H1 (cell line): ENCODE measurements around the gene CRTC1. TPM values are rescaled to one million over a fixed set of nuclear protein-coding genes. Genes with fewer than 3 reads are reported as not detected.

Experiments
- CTCF ChIA-PET: fragments of 300-600 bp; sonication (Branson Sonifier 250); formaldehyde crosslinking; loops from one replicate; lab custom pipeline; 2021; ENCODE audit not compliant: partially characterized antibody; lab: Charles Lee
- POLR2A ChIA-PET: fragments of 300-600 bp; sonication (Branson Sonifier 250); formaldehyde crosslinking; loops from one replicate; lab custom pipeline; 2021; ENCODE audit warnings: inconsistent platforms; ENCODE audit not compliant: partially characterized antibody; lab: Charles Lee
- DNase-seq, 2 experiments: peaks; one replicate each; pipeline versions ENCODE4 v3.0.0 to v3.0.0-alpha.2; 2010 to 2022; ENCODE audit warnings: low spot score in 2 of 2, low read depth in 1 of 2, mixed read lengths in 1 of 2
- FAIRE-seq: peaks from 2 replicates; lab custom pipeline; 2011; peaks lifted over from hg19 to GRCh38; lab: Jason Lieb, UNC
- H2AFZ ChIP-seq: 2 replicates; pipeline ENCODE4 v1.8.1; 2012; ENCODE audit warnings: low read length, inconsistent platforms
- H2AK5ac ChIP-seq: 2 replicates; pipeline ENCODE4 v1.6.1; 2013; ENCODE audit warnings: low read depth, low read length
- H2BK120ac ChIP-seq: replicated peaks from 2 replicates; pipeline ENCODE3; 2013; ENCODE audit warnings: low read depth, low read length, inconsistent platforms
- H2BK12ac ChIP-seq: 2 replicates; pipeline ENCODE4 v1.6.1; 2013; ENCODE audit warnings: low read depth, low read length
- H2BK15ac ChIP-seq: 2 replicates; pipeline ENCODE4 v1.6.1; 2013; ENCODE audit warnings: low read length
- H2BK20ac ChIP-seq: 2 replicates; pipeline ENCODE4 v1.6.1; 2013; ENCODE audit warnings: low read length
- H2BK5ac ChIP-seq: 2 replicates; pipeline ENCODE4 v1.6.1; 2013; ENCODE audit warnings: low read depth, low read length
- H3K14ac ChIP-seq: 2 replicates; pipeline ENCODE4 v1.6.1; 2013; ENCODE audit warnings: inconsistent platforms; ENCODE audit not compliant: insufficient read length
- H3K18ac ChIP-seq: 2 replicates; pipeline ENCODE4 v1.6.1; 2013; ENCODE audit warnings: low read length; ENCODE audit errors: extremely low read depth
- H3K23ac ChIP-seq: 2 replicates; pipeline ENCODE4 v1.6.1; 2013; ENCODE audit warnings: inconsistent platforms; ENCODE audit not compliant: insufficient read length
- H3K23me2 ChIP-seq: 2 replicates; pipeline ENCODE4 v1.6.1; 2013; ENCODE audit warnings: low read depth, low read length
- H3K27ac ChIP-seq: 2 replicates; pipeline ENCODE4 v1.6.1; 2011; ENCODE audit warnings: low read depth, low read length, inconsistent platforms
- H3K27me3 ChIP-seq, 4 experiments: replicated peaks in 1 of 4; 1 replicate in 1 of 4; 2 replicates in 3 of 4; pipeline versions ENCODE4 v1.6.1 to v1.8.1; 2011 to 2013; ENCODE audit warnings: low read length in 3 of 4, mild to moderate bottlenecking in 3 of 4, inconsistent platforms in 2 of 4, mixed read lengths in 2 of 4, moderate library complexity in 1 of 4; ENCODE audit not compliant: control insufficient read depth in 3 of 4, insufficient read depth in 3 of 4; ENCODE audit errors: extremely low read depth in 1 of 4
- H3K36me3 ChIP-seq, 4 experiments: 2 replicates each; pipeline versions ENCODE4 v1.6.1 to v1.8.1; 2011 to 2013; ENCODE audit warnings: mild to moderate bottlenecking in 4 of 4, low read length in 3 of 4, moderate library complexity in 2 of 4, control low read depth in 1 of 4, inconsistent platforms in 1 of 4; ENCODE audit not compliant: insufficient read depth in 4 of 4, control insufficient read depth in 2 of 4
- H3K4ac ChIP-seq: replicated peaks from 2 replicates; pipeline ENCODE3; 2013; ENCODE audit warnings: low read length, low read depth, mixed read lengths, inconsistent platforms; ENCODE audit not compliant: insufficient read length
- H3K4me1 ChIP-seq, 4 experiments: replicated peaks in 1 of 4; 1 replicate in 1 of 4; 2 replicates in 3 of 4; pipeline versions ENCODE4 v1.6.1 to v1.8.1; 2011 to 2013; ENCODE audit warnings: low read length in 3 of 4, inconsistent platforms in 2 of 4, mixed read lengths in 1 of 4; ENCODE audit not compliant: insufficient read depth in 4 of 4, control insufficient read depth in 3 of 4
- H3K4me2 ChIP-seq, 2 experiments: 2 replicates each; pipeline versions ENCODE4 v1.6.1 to v1.8.1; 2011 to 2013; ENCODE audit warnings: low read depth in 2 of 2, low read length in 2 of 2, control low read depth in 1 of 2, inconsistent platforms in 1 of 2, mild to moderate bottlenecking in 1 of 2; ENCODE audit not compliant: insufficient read depth in 1 of 2
- H3K4me3 ChIP-seq, 4 experiments: fragments of 200-600, 300-600 bp in 1 of 4; sonication (generic), shearing (Covaris generic), sonication (Bioruptor Twin) in 1 of 4; 2 replicates each; pipeline versions ENCODE4 v1.5.1 to v1.8.1; 2011 to 2016; ENCODE audit warnings: low read length in 4 of 4, low read depth in 3 of 4, control low read depth in 2 of 4, inconsistent platforms in 2 of 4, mild to moderate bottlenecking in 2 of 4, mixed read lengths in 1 of 4, moderate library complexity in 1 of 4; ENCODE audit not compliant: insufficient read depth in 2 of 4; ENCODE audit errors: extremely low read depth in 1 of 4
- H3K56ac ChIP-seq: replicated peaks from 2 replicates; pipeline ENCODE3; 2013; ENCODE audit warnings: low read depth, mild to moderate bottlenecking, mixed read lengths, low read length, inconsistent platforms; ENCODE audit not compliant: insufficient read length
- H3K79me1 ChIP-seq: 2 replicates; pipeline ENCODE4 v1.6.1; 2013; ENCODE audit warnings: low read depth, low read length, control low read depth
- H3K79me2 ChIP-seq, 2 experiments: 2 replicates each; pipeline versions ENCODE4 v1.6.1 to v1.8.1; 2012 to 2013; ENCODE audit warnings: low read length in 2 of 2, mild to moderate bottlenecking in 2 of 2, inconsistent platforms in 1 of 2; ENCODE audit not compliant: insufficient read depth in 2 of 2, control insufficient read depth in 1 of 2
- H3K9ac ChIP-seq, 4 experiments: replicated peaks in 1 of 4; 1 replicate in 1 of 4; 2 replicates in 3 of 4; pipeline versions ENCODE4 v1.6.1 to v1.8.1; 2011 to 2013; ENCODE audit warnings: low read depth in 3 of 4, low read length in 3 of 4, control low read depth in 2 of 4, mild to moderate bottlenecking in 2 of 4, moderate library complexity in 2 of 4, inconsistent platforms in 1 of 4; ENCODE audit errors: extremely low read depth in 1 of 4
- H3K9me3 ChIP-seq, 2 experiments: 2 replicates each; pipeline versions ENCODE4 v1.6.1 to v1.8.1; 2012 to 2013; ENCODE audit warnings: mild to moderate bottlenecking in 2 of 2, moderate library complexity in 2 of 2, control low read depth in 1 of 2, inconsistent platforms in 1 of 2, low read depth in 1 of 2, low read length in 1 of 2, mixed read lengths in 1 of 2; ENCODE audit not compliant: insufficient read depth in 2 of 2
- H4K20me1 ChIP-seq, 2 experiments: replicated peaks in 1 of 2; 2 replicates each; pipeline versions ENCODE3 to v1.8.1; 2011 to 2013; ENCODE audit warnings: inconsistent platforms in 2 of 2, low read length in 2 of 2, mild to moderate bottlenecking in 1 of 2; ENCODE audit not compliant: insufficient read depth in 2 of 2, control insufficient read depth in 1 of 2
- H4K5ac ChIP-seq: 2 replicates; pipeline ENCODE4 v1.6.1; 2013; ENCODE audit warnings: low read length, low read depth, mixed read lengths, inconsistent platforms; ENCODE audit not compliant: insufficient read length
- H4K8ac ChIP-seq: 2 replicates; pipeline ENCODE4 v1.8.0; 2013; ENCODE audit warnings: mild to moderate bottlenecking, moderate library complexity, low read length, inconsistent platforms; ENCODE audit not compliant: insufficient read depth; ENCODE audit errors: extremely low read depth
- H4K91ac ChIP-seq: replicated peaks from 2 replicates; pipeline ENCODE3; 2013; ENCODE audit warnings: low read length, mixed read lengths, inconsistent platforms; ENCODE audit not compliant: insufficient read length
- BACH1 ChIP-seq: IDR thresholded peaks from 2 replicates; pipeline ENCODE4 v1.6.1; 2012; ENCODE audit warnings: low read length, improper control_type of control experiment
- BCL11A ChIP-seq, 2 experiments: IDR thresholded peaks; one replicate each; pipeline ENCODE4 v1.6.1; 2011; ENCODE audit warnings: low read depth in 2 of 2, low read length in 2 of 2, mild to moderate bottlenecking in 2 of 2
- CHD1 ChIP-seq: IDR thresholded peaks from 2 replicates; pipeline ENCODE4 v1.6.1; 2012; ENCODE audit warnings: low read depth, low read length, improper control_type of control experiment
- CREB1 ChIP-seq: IDR thresholded peaks from 2 replicates; pipeline ENCODE4 v1.6.1; 2012; ENCODE audit warnings: inconsistent platforms
- HDAC2 ChIP-seq, 2 experiments: fragments of 300-600 bp in 1 of 2; sonication (generic) in 1 of 2; IDR thresholded peaks; 2 replicates each; pipeline ENCODE4 v1.6.1; 2011 to 2012; ENCODE audit warnings: low read depth in 2 of 2, low read length in 2 of 2, mild to moderate bottlenecking in 2 of 2, moderate library complexity in 2 of 2, borderline replicate concordance in 1 of 2, inconsistent platforms in 1 of 2
- HDAC6 ChIP-seq: IDR thresholded peaks from one replicate; pipeline ENCODE4 v1.7.1; 2012; ENCODE audit warnings: low read depth, mild to moderate bottlenecking, inconsistent platforms, low read length, moderate library complexity
- JUND ChIP-seq: IDR thresholded peaks from 2 replicates; pipeline ENCODE4 v1.6.1; 2011; ENCODE audit warnings: mild to moderate bottlenecking, improper control_type of control experiment, low read length
- KDM5A ChIP-seq: fragments of 200-600 bp; IDR thresholded peaks from 2 replicates; pipeline ENCODE4 v1.7.1; 2012; ENCODE audit warnings: mild to moderate bottlenecking, low read length, inconsistent platforms, mixed read lengths
- MAFK ChIP-seq: IDR thresholded peaks from 2 replicates; pipeline ENCODE4 v1.6.1; 2012; ENCODE audit warnings: low read depth, mild to moderate bottlenecking, improper control_type of control experiment, low read length
- POLR2A ChIP-seq, 2 experiments: IDR thresholded peaks; 1 replicate in 1 of 2; 2 replicates in 1 of 2; pipeline ENCODE4 v1.6.1; 2011; ENCODE audit warnings: low read depth in 2 of 2, low read length in 2 of 2, mild to moderate bottlenecking in 2 of 2; ENCODE audit errors: control extremely low read depth in 1 of 2
- RAD21 ChIP-seq, 2 experiments: IDR thresholded peaks in 1 of 2; conservative IDR thresholded peaks in 1 of 2; 2 replicates each; pipeline ENCODE4 v1.6.1; 2011; ENCODE audit warnings: low read depth in 2 of 2, low read length in 2 of 2, improper control_type of control experiment in 1 of 2, inconsistent platforms in 1 of 2, mild to moderate bottlenecking in 1 of 2, moderate library complexity in 1 of 2
- ZNF274 ChIP-seq: IDR thresholded peaks from 2 replicates; pipeline ENCODE4 v1.7.0; 2012; ENCODE audit warnings: low read length, borderline replicate concordance; ENCODE audit errors: extremely low read depth
- WGBS, 2 experiments: shearing (Covaris generic) in 1 of 2; methylation state at CpG; one replicate each; pipeline versions ENCODE4 v1.1.6 to v1.1.7; 2013 to 2015; ENCODE audit warnings: low lambda C conversion rate in 2 of 2, mixed read lengths in 2 of 2, inconsistent platforms in 1 of 2, low coverage in 1 of 2, missing lambda C conversion rate in 1 of 2; ENCODE audit not compliant: insufficient replicate concordance in 2 of 2, insufficient coverage in 1 of 2, insufficient read length in 1 of 2; ENCODE audit errors: extremely low coverage in 1 of 2, missing lambda C conversion rate in 1 of 2; 5-methylcytosine and 5-hydroxymethylcytosine counted together
- polyA plus RNA-seq, 7 experiments: library from polyadenylated mRNA; depleted of rRNA in 3 of 7; stranded (reverse) in 5 of 7; unstranded in 2 of 7; fragments of >200 nt in 5 of 7; fragments of 200-250 nt in 2 of 7; gene quantifications; 1 replicate in 5 of 7; 2 replicates in 1 of 7; 4 replicates in 1 of 7; pipeline versions ENCODE4 v1.2.1 to v1.2.3, GENCODE V29; 2011 to 2013; ENCODE audit warnings: missing spikeins in 2 of 7, mixed read lengths in 2 of 7
- total RNA-seq: library from RNA; stranded (reverse); fragmentation: NEBNext Ultra II Directional; extraction: Animal tissue kit (Norgen Biotek cat#: 25700); gene quantifications from 2 replicates; pipeline ENCODE4 v1.2.1, GENCODE V29; 2021
- TF ChIP-seq, protein P1 (sequence below): IDR thresholded peaks from 2 replicates; pipeline ENCODE4 v1.6.1; 2011; ENCODE audit warnings: low read depth, mild to moderate bottlenecking, low read length; ENCODE audit not compliant: insufficient read depth

Gene CRTC1
- total and polyA plus RNA-seq, 2 of the 8 experiments (the other 6 are each of a cell fraction or from before 2014, with no cell fraction given) = 2.9 to 8.5 TPM

- Histone ChIP-seq H2BK5ac (no peak overlapping the region; the same call in 1 of the 2 replicates), H3K27me3 (peaks cover 0 to 24% (median 14%) of the 10 kb centered on the region in 4 experiments; a peak in 5 of 7 replicates), H4K5ac (no peak overlapping the region), H4K20me1 (peaks cover 0 to 11% of the 10 kb centered on the region in 2 experiments), H2AFZ (peak overlapping the region; percentile 88; the same call in 1 of the 2 replicates), H3K14ac (no peak overlapping the region), H3K36me3 (no peaks in the 10 kb centered on the region), H3K4me2 (peak overlapping the region; percentile 2 to 40; a peak in 2 of 4 replicates), H2BK120ac (no peak overlapping the region), H3K56ac (no peak overlapping the region), H3K79me2 (no peaks in the 10 kb centered on the region), H3K4me1 (peaks cover 0 to 2% (median 0%) of the 10 kb centered on the region in 4 experiments; a peak in 2 of 7 replicates), H2AK5ac (no peak overlapping the region), H4K91ac (no peak overlapping the region), H3K9me3 (no peaks in the 10 kb centered on the region), H3K27ac (peak overlapping the region; percentile 75; the same call in 1 of the 2 replicates), H3K18ac (no peak overlapping the region), H2BK20ac (no peak overlapping the region), H3K79me1 (no peaks in the 10 kb centered on the region), H3K9ac (no peak overlapping the region), H3K23ac (no peak overlapping the region), H3K4ac (no peak overlapping the region), H3K4me3 (peak overlapping the region in 3 of 4 experiments; percentile 5 to 31 (median 5); a peak in 2 of 8 replicates), H2BK15ac (no peak overlapping the region; the same call in 1 of the 2 replicates), H3K23me2 (peaks cover 11% of the 10 kb centered on the region; the same call in 1 of the 2 replicates), H4K8ac (no peak overlapping the region), H2BK12ac (no peak overlapping the region)
- 33% methylated on average over 11 of the region's 11 CpGs; no CpG with 5 or more reads in 1 of the 2 experiments for WGBS, 2 experiments
- ChIA-PET CTCF (interaction anchor here (1.2 to 1.5 kb wide), 5 partner anchors 28 to 55 kb away, joined by 3 to 5 read pairs (median 4); no protein-coding TSS in a partner anchor), POLR2A (interaction anchor here (0.6 to 1.7 kb wide), 4 partner anchors 8 to 301 kb away, joined by 3 to 6 read pairs (median 3); partner anchors contain the start of gene UPF1)
- DNase-seq = peak in 1 of 2 experiments; percentile 70
- FAIRE-seq = peak; percentile 87
- no peak for TF ChIP-seq MAFK
- no peak for TF ChIP-seq HDAC6
- TF ChIP-seq BACH1 = no peak
- no peak for TF ChIP-seq RAD21 (IDR thresholded peaks at IDR 0.05 in 1 of 2, conservative IDR thresholded peaks at IDR 0.05 in 1 of 2; ENCODE audit: low read depth in 2 of 2, low read length in 2 of 2)
- no peak for TF ChIP-seq BCL11A (IDR thresholded peaks at IDR 0.05; ENCODE audit: low read depth in 2 of 2, low read length in 2 of 2)
- no peak for TF ChIP-seq HDAC2 (IDR thresholded peaks at IDR 0.05; ENCODE audit: borderline replicate concordance in 1 of 2, low read depth in 2 of 2, low read length in 2 of 2)
- TF ChIP-seq, protein P1, sequence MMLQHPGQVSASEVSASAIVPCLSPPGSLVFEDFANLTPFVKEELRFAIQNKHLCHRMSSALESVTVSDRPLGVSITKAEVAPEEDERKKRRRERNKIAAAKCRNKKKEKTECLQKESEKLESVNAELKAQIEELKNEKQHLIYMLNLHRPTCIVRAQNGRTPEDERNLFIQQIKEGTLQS = no peak
- TF ChIP-seq CREB1 = no peak
- TF ChIP-seq ZNF274 = no peak
- no peak for TF ChIP-seq CHD1
- no peak for TF ChIP-seq POLR2A (IDR thresholded peaks at IDR 0.05; ENCODE audit: control extremely low read depth in 1 of 2, low read depth in 2 of 2, low read length in 2 of 2)
- no peak for TF ChIP-seq JUND
- no peak for TF ChIP-seq KDM5A
Measured at GRCh38 chr19:18802354-18802753, 118.9 kb downstream of the CRTC1 start.
